ENCODE measurements around the gene SKA3. TPM values are rescaled to one million over a fixed set of nuclear protein-coding genes. Genes with fewer than 3 reads are reported as not detected.

SKA3 gene
- total and polyA plus RNA-seq, 2 of the 13 experiments (the other 11 are each of a cell fraction or from before 2014, with no cell fraction given): 7.2 to 10.8 TPM

DNA sequence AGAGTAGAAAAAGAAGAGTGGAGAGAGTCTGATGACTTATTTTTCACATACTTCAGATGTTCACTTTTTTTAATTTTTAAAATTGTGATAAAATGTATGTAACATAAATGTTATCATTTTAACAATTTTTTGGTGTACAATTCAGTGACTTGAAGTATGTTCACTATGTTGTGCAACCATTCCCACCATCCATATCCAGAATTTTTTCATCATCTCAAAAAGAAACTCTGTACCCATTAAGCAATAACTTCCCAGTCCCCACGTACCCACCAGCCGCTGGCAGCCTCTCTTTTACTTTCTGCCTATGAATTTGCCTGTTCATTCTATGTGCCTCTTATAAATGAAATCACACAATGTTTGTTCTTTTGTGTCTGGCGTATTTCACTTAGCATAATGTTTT is 43.3 kb downstream of the SKA3 start:
- H3K27ac ChIP-seq (ENCODE audit: extremely low read length, insufficient read depth, low read length): no peak overlapping the region
- 24% methylated on average over 3 of the region's 3 CpGs for WGBS (ENCODE audit: low lambda C conversion rate)
- H3K4me3 ChIP-seq (replicated peaks in 1 of 3; ENCODE audit: insufficient read depth in 1 of 3, low read depth in 2 of 3, low read length in 3 of 3): no peak overlapping the region
- DNase-seq (ENCODE audit: low spot score): no peak
- no peak for FAIRE-seq
- no peak for ATAC-seq
- H3K79me2 ChIP-seq (ENCODE audit: insufficient read depth, low read length): no peaks in the 10 kb centered on the region
- TF ChIP-seq CEBPB (IDR thresholded peaks at IDR 0.05; ENCODE audit: borderline replicate concordance, low read depth, low read length) (peak; percentile 38; the same call in 1 of the 2 replicates), ZNF768 (CRISPR knock-in tag; IDR thresholded peaks at IDR 0.05) (no peak)
- H3K27me3 ChIP-seq (ENCODE audit: control insufficient read depth in 1 of 2, insufficient read depth in 2 of 2, low read length in 2 of 2): no peaks in the 10 kb centered on the region
- intact Hi-C loops (cut with micrococcal nuclease; ENCODE audit: unreplicated experiment) (no loop called here), in situ Hi-C loops (cut with HindIII; ENCODE audit: extremely low pct_ligation_motif_present, low pct_unique_long_range_greater_than_20kb) (no loop called here)
- H3K4me2 ChIP-seq (ENCODE audit: low read depth, low read length): no peak overlapping the region
- BruUV-seq (replicated peaks): no TSS peak
- no peak overlapping the region for H3K9ac ChIP-seq (ENCODE audit: insufficient read depth, low read depth, low read length)
- ChIA-PET POLR2A (no interaction called here), CTCF (ENCODE audit: low intra/inter-chr PET ratio, low total read pairs) (no interaction called here)
- H3K36me3 ChIP-seq (replicated peaks in 1 of 2; ENCODE audit: control insufficient read depth in 1 of 2, insufficient read depth in 2 of 2, low read length in 2 of 2): no peaks in the 10 kb centered on the region
- H3K9me3 ChIP-seq (ENCODE audit: low read length): no peaks in the 10 kb centered on the region
- H3K4me1 ChIP-seq (ENCODE audit: insufficient read depth, low read length): peaks cover 16% of the 10 kb centered on the region
- no peaks in the 10 kb centered on the region for H4K20me1 ChIP-seq (ENCODE audit: insufficient read depth, low read length)
- no peak overlapping the region for H2AFZ ChIP-seq (ENCODE audit: low read length)

DNA sequence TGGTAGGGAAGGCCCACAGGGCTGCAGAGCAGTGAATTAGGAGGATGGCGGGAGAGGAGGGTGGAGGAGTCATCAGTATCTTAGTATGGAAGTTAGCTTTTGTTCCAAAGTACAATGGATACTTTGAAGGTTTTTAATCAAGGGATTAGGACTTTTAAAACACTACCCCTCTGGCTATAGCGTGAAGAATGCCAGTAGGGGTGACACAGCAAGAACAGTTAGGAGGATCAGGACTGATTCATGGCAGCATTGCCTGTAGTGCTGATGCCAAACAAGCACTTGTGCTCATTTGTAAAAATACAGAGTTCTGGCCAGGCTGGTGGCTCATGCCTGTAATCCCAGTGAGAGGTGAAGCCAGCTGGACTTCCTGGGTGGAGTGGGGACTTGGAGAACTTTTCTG is 46.2 kb downstream of the SKA3 start:
- POLR2A ChIA-PET: interaction anchor here (1.1 kb wide), 1 partner anchor 69 kb away, joined by 3 read pairs; the partner anchor contains the start of gene LATS2
- TF ChIP-seq, protein P1, sequence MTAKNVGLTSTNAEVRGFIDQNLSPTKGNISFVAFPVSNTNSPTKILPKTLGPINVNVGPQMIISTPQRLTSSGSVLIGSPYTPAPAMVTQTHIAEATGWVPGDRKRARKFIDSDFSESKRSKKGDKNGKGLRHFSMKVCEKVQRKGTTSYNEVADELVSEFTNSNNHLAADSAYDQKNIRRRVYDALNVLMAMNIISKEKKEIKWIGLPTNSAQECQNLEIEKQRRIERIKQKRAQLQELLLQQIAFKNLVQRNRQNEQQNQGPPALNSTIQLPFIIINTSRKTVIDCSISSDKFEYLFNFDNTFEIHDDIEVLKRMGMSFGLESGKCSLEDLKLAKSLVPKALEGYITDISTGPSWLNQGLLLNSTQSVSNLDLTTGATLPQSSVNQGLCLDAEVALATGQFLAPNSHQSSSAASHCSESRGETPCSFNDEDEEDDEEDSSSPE (CRISPR knock-in tag; IDR thresholded peaks at IDR 0.05): no peak
- TF ChIP-seq, protein P2, sequence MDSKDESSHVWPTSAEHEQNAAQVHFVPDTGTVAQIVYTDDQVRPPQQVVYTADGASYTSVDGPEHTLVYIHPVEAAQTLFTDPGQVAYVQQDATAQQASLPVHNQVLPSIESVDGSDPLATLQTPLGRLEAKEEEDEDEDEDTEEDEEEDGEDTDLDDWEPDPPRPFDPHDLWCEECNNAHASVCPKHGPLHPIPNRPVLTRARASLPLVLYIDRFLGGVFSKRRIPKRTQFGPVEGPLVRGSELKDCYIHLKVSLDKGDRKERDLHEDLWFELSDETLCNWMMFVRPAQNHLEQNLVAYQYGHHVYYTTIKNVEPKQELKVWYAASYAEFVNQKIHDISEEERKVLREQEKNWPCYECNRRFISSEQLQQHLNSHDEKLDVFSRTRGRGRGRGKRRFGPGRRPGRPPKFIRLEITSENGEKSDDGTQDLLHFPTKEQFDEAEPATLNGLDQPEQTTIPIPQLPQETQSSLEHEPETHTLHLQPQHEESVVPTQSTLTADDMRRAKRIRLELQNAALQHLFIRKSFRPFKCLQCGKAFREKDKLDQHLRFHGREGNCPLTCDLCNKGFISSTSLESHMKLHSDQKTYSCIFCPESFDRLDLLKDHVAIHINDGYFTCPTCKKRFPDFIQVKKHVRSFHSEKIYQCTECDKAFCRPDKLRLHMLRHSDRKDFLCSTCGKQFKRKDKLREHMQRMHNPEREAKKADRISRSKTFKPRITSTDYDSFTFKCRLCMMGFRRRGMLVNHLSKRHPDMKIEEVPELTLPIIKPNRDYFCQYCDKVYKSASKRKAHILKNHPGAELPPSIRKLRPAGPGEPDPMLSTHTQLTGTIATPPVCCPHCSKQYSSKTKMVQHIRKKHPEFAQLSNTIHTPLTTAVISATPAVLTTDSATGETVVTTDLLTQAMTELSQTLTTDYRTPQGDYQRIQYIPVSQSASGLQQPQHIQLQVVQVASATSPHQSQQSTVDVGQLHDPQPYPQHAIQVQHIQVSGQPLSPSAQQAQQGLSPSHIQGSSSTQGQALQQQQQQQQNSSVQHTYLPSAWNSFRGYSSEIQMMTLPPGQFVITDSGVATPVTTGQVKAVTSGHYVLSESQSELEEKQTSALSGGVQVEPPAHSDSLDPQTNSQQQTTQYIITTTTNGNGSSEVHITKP (CRISPR knock-in tag; IDR thresholded peaks at IDR 0.05; ENCODE audit: low read depth): no peak
- TF ChIP-seq KLF16 (CRISPR knock-in tag; IDR thresholded peaks at IDR 0.05) (no peak), ZNF251 (CRISPR knock-in tag; IDR thresholded peaks at IDR 0.05) (no peak), ARID2 (CRISPR knock-in tag; IDR thresholded peaks at IDR 0.05; ENCODE audit: borderline replicate concordance) (no peak)
- TF ChIP-seq, protein P3, sequence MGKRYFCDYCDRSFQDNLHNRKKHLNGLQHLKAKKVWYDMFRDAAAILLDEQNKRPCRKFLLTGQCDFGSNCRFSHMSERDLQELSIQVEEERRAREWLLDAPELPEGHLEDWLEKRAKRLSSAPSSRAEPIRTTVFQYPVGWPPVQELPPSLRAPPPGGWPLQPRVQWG (CRISPR knock-in tag; IDR thresholded peaks at IDR 0.05; ENCODE audit: borderline replicate concordance, low read depth): no peak
- TF ChIP-seq, protein P4, sequence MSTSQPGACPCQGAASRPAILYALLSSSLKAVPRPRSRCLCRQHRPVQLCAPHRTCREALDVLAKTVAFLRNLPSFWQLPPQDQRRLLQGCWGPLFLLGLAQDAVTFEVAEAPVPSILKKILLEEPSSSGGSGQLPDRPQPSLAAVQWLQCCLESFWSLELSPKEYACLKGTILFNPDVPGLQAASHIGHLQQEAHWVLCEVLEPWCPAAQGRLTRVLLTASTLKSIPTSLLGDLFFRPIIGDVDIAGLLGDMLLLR (CRISPR knock-in tag; IDR thresholded peaks at IDR 0.05): no peak

More for the DNA sequence above, 46.2 kb downstream of the SKA3 start:
- peaks cover 40% of the 10 kb centered on the region for H3K4me1 ChIP-seq (ENCODE audit: insufficient read depth, low read length)
- H3K4me2 ChIP-seq (ENCODE audit: low read depth, low read length): no peak overlapping the region
- no TSS peak for BruUV-seq (replicated peaks)
- no peak overlapping the region for H3K9ac ChIP-seq (ENCODE audit: insufficient read depth, low read depth, low read length)
- in situ Hi-C loops (cut with HindIII; ENCODE audit: extremely low pct_ligation_motif_present, low pct_unique_long_range_greater_than_20kb) (no loop called here), intact Hi-C loops (cut with micrococcal nuclease; ENCODE audit: unreplicated experiment) (no loop called here)
- H3K36me3 ChIP-seq (replicated peaks in 1 of 2; ENCODE audit: control insufficient read depth in 1 of 2, insufficient read depth in 2 of 2, low read length in 2 of 2): no peaks in the 10 kb centered on the region
- ATAC-seq: no peak
- 89% methylated on average over 2 of the region's 2 CpGs for WGBS (ENCODE audit: low lambda C conversion rate)
- H2AFZ ChIP-seq (ENCODE audit: low read length): peak overlapping the region; percentile 16
- no peaks in the 10 kb centered on the region for H4K20me1 ChIP-seq (ENCODE audit: insufficient read depth, low read length)
- CTCF ChIA-PET (ENCODE audit: low intra/inter-chr PET ratio, low total read pairs): no interaction called here
- H3K9me3 ChIP-seq (ENCODE audit: low read length): no peaks in the 10 kb centered on the region
- no peak overlapping the region for H3K4me3 ChIP-seq (replicated peaks in 1 of 3; ENCODE audit: insufficient read depth in 1 of 3, low read depth in 2 of 3, low read length in 3 of 3)
- H3K27ac ChIP-seq (ENCODE audit: extremely low read length, insufficient read depth, low read length): no peak overlapping the region
- H3K79me2 ChIP-seq (ENCODE audit: insufficient read depth, low read length): no peaks in the 10 kb centered on the region
- no peaks in the 10 kb centered on the region for H3K27me3 ChIP-seq (ENCODE audit: control insufficient read depth in 1 of 2, insufficient read depth in 2 of 2, low read length in 2 of 2)
- FAIRE-seq: no peak
- no peak for DNase-seq (ENCODE audit: low spot score)
